ENCODE measurements around the gene GLCCI1.
"Not testable (repeated sequence)": the region's sequence is repeated elsewhere in the genome, so short reads cannot be mapped to it uniquely, and the experiment has no call there.

GLCCI1 gene

GRCh38 chr7:7989616-7990440, 21.2 kb downstream of the GLCCI1 start:
- DNase-seq (ENCODE audit: low read depth, low spot score): no peak
- no peak for TF ChIP-seq SUZ12 (IDR thresholded peaks at IDR 0.05; ENCODE audit: extremely low read depth, insufficient read depth, insufficient read length)
- TF ChIP-seq ZNF274 (IDR thresholded peaks at IDR 0.05; ENCODE audit: low read depth, low read length): no peak
- no peak for TF ChIP-seq YY1 (IDR thresholded peaks at IDR 0.05; ENCODE audit: insufficient read depth, insufficient read length)
- no peak overlapping the region for H3K4me3 ChIP-seq (ENCODE audit: insufficient read length, low read depth)
- no peaks in the 10 kb centered on the region for H3K36me3 ChIP-seq (ENCODE audit: insufficient read depth, insufficient read length, low read length)
- H3K9me3 ChIP-seq (ENCODE audit: insufficient read depth, low read length): peaks cover 15% of the 10 kb centered on the region
- no peaks in the 10 kb centered on the region for H3K4me1 ChIP-seq (ENCODE audit: insufficient read depth, insufficient read length)
- H3K9ac ChIP-seq (ENCODE audit: insufficient read length, low read depth): no peak overlapping the region
- no peaks in the 10 kb centered on the region for H3K27me3 ChIP-seq (ENCODE audit: insufficient read depth, insufficient read length)

GRCh38 chr7:7990441-7990761, 21.8 kb downstream of the GLCCI1 start:
- DNase-seq (ENCODE audit: low read depth, low spot score): no peak
- H3K9me3 ChIP-seq (ENCODE audit: insufficient read depth, low read length): peaks cover 20% of the 10 kb centered on the region

GRCh38 chr7:7992506-7992905, 23.9 kb downstream of the GLCCI1 start:
- H3K36me3 ChIP-seq (ENCODE audit: insufficient read depth, insufficient read length, low read length): no peaks in the 10 kb centered on the region
- TF ChIP-seq SUZ12 (IDR thresholded peaks at IDR 0.05; ENCODE audit: extremely low read depth, insufficient read depth, insufficient read length): no peak
- TF ChIP-seq YY1 (IDR thresholded peaks at IDR 0.05; ENCODE audit: insufficient read depth, insufficient read length): no peak
- no peak for TF ChIP-seq ZNF274 (IDR thresholded peaks at IDR 0.05; ENCODE audit: low read depth, low read length)
- H3K27me3 ChIP-seq (ENCODE audit: insufficient read depth, insufficient read length): no peaks in the 10 kb centered on the region
- H3K4me3 ChIP-seq (ENCODE audit: insufficient read length, low read depth): no peak overlapping the region
- no peaks in the 10 kb centered on the region for H3K4me1 ChIP-seq (ENCODE audit: insufficient read depth, insufficient read length)
- no peak overlapping the region for H3K9ac ChIP-seq (ENCODE audit: insufficient read length, low read depth)
- H3K9me3 ChIP-seq (ENCODE audit: insufficient read depth, low read length): peaks cover 20% of the 10 kb centered on the region
- DNase-seq (ENCODE audit: low read depth, low spot score): no peak

More at GRCh38 chr7:7990441-7990761, 21.8 kb downstream of the GLCCI1 start:
- no peaks in the 10 kb centered on the region for H3K36me3 ChIP-seq (ENCODE audit: insufficient read depth, insufficient read length, low read length)
- H3K4me3 ChIP-seq (ENCODE audit: insufficient read length, low read depth): no peak overlapping the region
- no peaks in the 10 kb centered on the region for H3K4me1 ChIP-seq (ENCODE audit: insufficient read depth, insufficient read length)
- TF ChIP-seq YY1 (IDR thresholded peaks at IDR 0.05; ENCODE audit: insufficient read depth, insufficient read length): no peak
- no peak for TF ChIP-seq SUZ12 (IDR thresholded peaks at IDR 0.05; ENCODE audit: extremely low read depth, insufficient read depth, insufficient read length)
- no peak for TF ChIP-seq ZNF274 (IDR thresholded peaks at IDR 0.05; ENCODE audit: low read depth, low read length)
- no peaks in the 10 kb centered on the region for H3K27me3 ChIP-seq (ENCODE audit: insufficient read depth, insufficient read length)
- H3K9ac ChIP-seq (ENCODE audit: insufficient read length, low read depth): no peak overlapping the region

- H3K27me3 ChIP-seq (ENCODE audit: insufficient read depth, insufficient read length); H3K4me1 ChIP-seq (ENCODE audit: insufficient read depth, insufficient read length); DNase-seq (ENCODE audit: low read depth, low spot score); H3K36me3 ChIP-seq (ENCODE audit: insufficient read depth, insufficient read length, low read length); H3K4me3 ChIP-seq (ENCODE audit: insufficient read length, low read depth); H3K9ac ChIP-seq (ENCODE audit: insufficient read length, low read depth): not testable (repeated sequence)
- peaks cover 20% of the 10 kb centered on the region for H3K9me3 ChIP-seq (ENCODE audit: insufficient read depth, low read length)
Measured at GRCh38 chr7:7995348-7995747, 26.8 kb downstream of the GLCCI1 start.

- no peak for DNase-seq (ENCODE audit: low read depth, low spot score)
- Histone ChIP-seq H3K9ac (ENCODE audit: insufficient read length, low read depth) (no peak overlapping the region), H3K4me3 (ENCODE audit: insufficient read length, low read depth) (no peak overlapping the region), H3K4me1 (ENCODE audit: insufficient read depth, insufficient read length) (no peaks in the 10 kb centered on the region), H3K36me3 (ENCODE audit: insufficient read depth, insufficient read length, low read length) (no peaks in the 10 kb centered on the region), H3K27me3 (ENCODE audit: insufficient read depth, insufficient read length) (no peaks in the 10 kb centered on the region), H3K9me3 (ENCODE audit: insufficient read depth, low read length) (peaks cover 20% of the 10 kb centered on the region)
- no peak for TF ChIP-seq SUZ12 (IDR thresholded peaks at IDR 0.05; ENCODE audit: extremely low read depth, insufficient read depth, insufficient read length)
- no peak for TF ChIP-seq ZNF274 (IDR thresholded peaks at IDR 0.05; ENCODE audit: low read depth, low read length)
- no peak for TF ChIP-seq YY1 (IDR thresholded peaks at IDR 0.05; ENCODE audit: insufficient read depth, insufficient read length)
Measured at GRCh38 chr7:7996568-7996967, 28.0 kb downstream of the GLCCI1 start.

GRCh38 chr7:8000315-8000941, 31.8 kb downstream of the GLCCI1 start:
- no peaks in the 10 kb centered on the region for H3K4me1 ChIP-seq (ENCODE audit: insufficient read depth, insufficient read length)
- no peaks in the 10 kb centered on the region for H3K9me3 ChIP-seq (ENCODE audit: insufficient read depth, low read length)
- DNase-seq (ENCODE audit: low read depth, low spot score): no peak
- H3K27me3 ChIP-seq (ENCODE audit: insufficient read depth, insufficient read length): no peaks in the 10 kb centered on the region
- H3K4me3 ChIP-seq (ENCODE audit: insufficient read length, low read depth): no peak overlapping the region
- TF ChIP-seq ZNF274 (IDR thresholded peaks at IDR 0.05; ENCODE audit: low read depth, low read length) (no peak), YY1 (IDR thresholded peaks at IDR 0.05; ENCODE audit: insufficient read depth, insufficient read length) (no peak), SUZ12 (IDR thresholded peaks at IDR 0.05; ENCODE audit: extremely low read depth, insufficient read depth, insufficient read length) (no peak)
- H3K9ac ChIP-seq (ENCODE audit: insufficient read length, low read depth): no peak overlapping the region
- H3K36me3 ChIP-seq (ENCODE audit: insufficient read depth, insufficient read length, low read length): no peaks in the 10 kb centered on the region

GRCh38 chr7:8003077-8003476, 34.5 kb downstream of the GLCCI1 start:
- Histone ChIP-seq H3K27me3 (ENCODE audit: insufficient read depth, insufficient read length) (no peaks in the 10 kb centered on the region), H3K4me3 (ENCODE audit: insufficient read length, low read depth) (no peak overlapping the region), H3K9me3 (ENCODE audit: insufficient read depth, low read length) (no peaks in the 10 kb centered on the region), H3K36me3 (ENCODE audit: insufficient read depth, insufficient read length, low read length) (peaks cover 10% of the 10 kb centered on the region), H3K4me1 (ENCODE audit: insufficient read depth, insufficient read length) (no peaks in the 10 kb centered on the region), H3K9ac (ENCODE audit: insufficient read length, low read depth) (no peak overlapping the region)
- DNase-seq (ENCODE audit: low read depth, low spot score): no peak
- no peak for TF ChIP-seq YY1 (IDR thresholded peaks at IDR 0.05; ENCODE audit: insufficient read depth, insufficient read length)
- no peak for TF ChIP-seq SUZ12 (IDR thresholded peaks at IDR 0.05; ENCODE audit: extremely low read depth, insufficient read depth, insufficient read length)
- TF ChIP-seq ZNF274 (IDR thresholded peaks at IDR 0.05; ENCODE audit: low read depth, low read length): no peak

Measured in NT2/D1 (cell line).